ENCODE data around the gene PDE7B. TPM values are rescaled to one million over a fixed set of nuclear protein-coding genes. Genes with fewer than 3 reads are reported as not detected.

PDE7B gene
- total and polyA plus RNA-seq, 2 of the 8 experiments (the other 6 are each of a cell fraction or from before 2014, with no cell fraction given): not detected

- H2AFZ ChIP-seq (ENCODE audit: low read length): no peak overlapping the region
- no peaks in the 10 kb centered on the region for H3K36me3 ChIP-seq (ENCODE audit: control insufficient read depth in 2 of 4, insufficient read depth in 4 of 4, low read length in 3 of 4)
- TF ChIP-seq POLR2AphosphoS5 (IDR thresholded peaks at IDR 0.05; ENCODE audit: low read depth, low read length): no peak
- no peak for TF ChIP-seq POLR2A (IDR thresholded peaks at IDR 0.05; ENCODE audit: control extremely low read depth in 1 of 2, low read depth in 2 of 2, low read length in 2 of 2)
- TF ChIP-seq EP300 (IDR thresholded peaks at IDR 0.05; ENCODE audit: borderline replicate concordance in 1 of 2, low read depth in 2 of 2, low read length in 2 of 2): no peak
- TF ChIP-seq KDM5A (IDR thresholded peaks at IDR 0.05; ENCODE audit: low read length): no peak
- no peak for TF ChIP-seq RAD21 (IDR thresholded peaks at IDR 0.05 in 1 of 2, conservative IDR thresholded peaks at IDR 0.05 in 1 of 2; ENCODE audit: low read depth in 2 of 2, low read length in 2 of 2)
- no peak for TF ChIP-seq EGR1 (IDR thresholded peaks at IDR 0.05; ENCODE audit: borderline replicate concordance, low read depth, low read length)
- TF ChIP-seq SP4 (IDR thresholded peaks at IDR 0.05; ENCODE audit: low read length): no peak
- TF ChIP-seq ASH2L (IDR thresholded peaks at IDR 0.05; ENCODE audit: low read length): no peak
- no peak for TF ChIP-seq RFX5 (IDR thresholded peaks at IDR 0.05; ENCODE audit: borderline replicate concordance, low read depth, low read length)
- TF ChIP-seq MAX (IDR thresholded peaks at IDR 0.05): no peak
- no peak for TF ChIP-seq SUZ12 (IDR thresholded peaks at IDR 0.05; ENCODE audit: low read length)
- TF ChIP-seq CBX5 (IDR thresholded peaks at IDR 0.05; ENCODE audit: low read depth, low read length): no peak
- TF ChIP-seq RBBP5 (IDR thresholded peaks at IDR 0.05; ENCODE audit: borderline replicate concordance, low read depth, low read length): no peak
- no peak overlapping the region for H2AK5ac ChIP-seq (ENCODE audit: low read depth, low read length)
- H3K4ac ChIP-seq (replicated peaks; ENCODE audit: insufficient read length, low read depth, low read length): no peak overlapping the region
- no peaks in the 10 kb centered on the region for H3K27me3 ChIP-seq (replicated peaks in 1 of 4; ENCODE audit: control insufficient read depth in 3 of 4, extremely low read depth in 1 of 4, insufficient read depth in 3 of 4, low read length in 3 of 4)
- no peak overlapping the region for H3K23ac ChIP-seq (ENCODE audit: insufficient read length)
- H3K14ac ChIP-seq (ENCODE audit: insufficient read length): no peak overlapping the region
- no peak overlapping the region for H3K4me3 ChIP-seq (ENCODE audit: extremely low read depth in 1 of 4, insufficient read depth in 2 of 4, low read depth in 3 of 4, low read length in 4 of 4)
- no peak overlapping the region for H4K91ac ChIP-seq (replicated peaks; ENCODE audit: insufficient read length, low read length)
- no peak overlapping the region for H2BK12ac ChIP-seq (ENCODE audit: low read depth, low read length)
- no peak overlapping the region for H2BK20ac ChIP-seq (ENCODE audit: low read length)
- peaks cover 6 to 8% of the 10 kb centered on the region in 2 experiments; a peak in 2 of 4 replicates for H3K9me3 ChIP-seq (ENCODE audit: insufficient read depth in 2 of 2, low read depth in 1 of 2, low read length in 1 of 2)
- H4K5ac ChIP-seq (ENCODE audit: insufficient read length, low read depth, low read length): no peak overlapping the region
- no peak overlapping the region for H3K56ac ChIP-seq (replicated peaks; ENCODE audit: insufficient read length, low read depth, low read length)
- no peaks in the 10 kb centered on the region for H3K23me2 ChIP-seq (ENCODE audit: low read depth, low read length)
- no peak overlapping the region for H3K4me2 ChIP-seq (ENCODE audit: insufficient read depth in 1 of 2, low read depth in 2 of 2, low read length in 2 of 2)
- 95% methylated on average over 1 of the region's 1 CpG; no CpG with 5 or more reads in 1 of the 2 experiments for WGBS, 2 experiments (ENCODE audit: extremely low coverage in 1 of 2, insufficient coverage in 1 of 2, insufficient read length in 1 of 2, insufficient replicate concordance in 2 of 2, low coverage in 1 of 2, low lambda C conversion rate in 2 of 2, missing lambda C conversion rate in 1 of 2)
- H3K79me2 ChIP-seq (ENCODE audit: control insufficient read depth in 1 of 2, insufficient read depth in 2 of 2, low read length in 2 of 2): no peaks in the 10 kb centered on the region
- H3K18ac ChIP-seq (ENCODE audit: extremely low read depth, low read length): no peak overlapping the region
- H4K8ac ChIP-seq (ENCODE audit: extremely low read depth, insufficient read depth, low read length): no peak overlapping the region
- no peak for FAIRE-seq
- no peak overlapping the region for H2BK15ac ChIP-seq (ENCODE audit: low read length)
- no peak overlapping the region for H2BK120ac ChIP-seq (replicated peaks; ENCODE audit: low read depth, low read length)
- ChIA-PET POLR2A (ENCODE audit: partially characterized antibody) (no interaction called here), CTCF (ENCODE audit: partially characterized antibody) (no interaction called here)
- H2BK5ac ChIP-seq (ENCODE audit: low read depth, low read length): no peak overlapping the region
- no peak overlapping the region for H3K27ac ChIP-seq (ENCODE audit: low read depth, low read length)
- H3K9ac ChIP-seq (replicated peaks in 1 of 4; ENCODE audit: extremely low read depth in 1 of 4, low read depth in 3 of 4, low read length in 3 of 4): no peak overlapping the region
- H4K20me1 ChIP-seq (replicated peaks in 1 of 2; ENCODE audit: control insufficient read depth in 1 of 2, insufficient read depth in 2 of 2, low read length in 2 of 2): no peaks in the 10 kb centered on the region
- no peak for DNase-seq (ENCODE audit: low read depth in 1 of 2, low spot score in 2 of 2)
- no peaks in the 10 kb centered on the region for H3K4me1 ChIP-seq (replicated peaks in 1 of 4; ENCODE audit: control insufficient read depth in 3 of 4, insufficient read depth in 4 of 4, low read length in 3 of 4)
- no peaks in the 10 kb centered on the region for H3K79me1 ChIP-seq (ENCODE audit: low read depth, low read length)
Measured at GRCh38 chr6:135999393-135999792, 147.9 kb downstream of the PDE7B start.

All from H1 (cell line).